Body of pancreas (tissue), 4 donors: ENCODE data around the gene SSR3. TPM values are rescaled to one million over a fixed set of nuclear protein-coding genes. Genes with fewer than 3 reads are reported as not detected.
A peak's percentile ranks its signal among the peaks of the same experiment; 100 is the strongest.

Experiments
- ATAC-seq: fragments of 150-250 bp; one replicate; pipeline ENCODE4 v1.9.1; 2016
- DNase-seq, 4 donors: peaks; one replicate each; pipeline ENCODE4 v3.0.0-alpha.2; 2019
- H3K27ac ChIP-seq, 4 donors: fragments of 200-600 bp; sonication (generic); 1 replicate in 3 of 4; 2 replicates in 1 of 4; pipeline versions ENCODE4 v1.5.1 to v1.6.1; 2016 to 2019; ENCODE audit warnings: mild to moderate bottlenecking in 1 of 4, mixed read lengths in 1 of 4, moderate library complexity in 1 of 4
- H3K27me3 ChIP-seq, 2 donors: fragments of 200-600 bp; sonication (generic); one replicate each; pipeline ENCODE4 v1.6.0; 2016; ENCODE audit warnings: mild to moderate bottlenecking in 1 of 2
- H3K36me3 ChIP-seq, 2 donors: fragments of 200-600 bp; sonication (generic); replicated peaks in 1 of 2; 2 replicates each; pipeline ENCODE4 v1.5.1; 2016; ENCODE audit warnings: low read depth in 2 of 2; ENCODE audit not compliant: insufficient read depth in 1 of 2
- H3K4me1 ChIP-seq: fragments of 200-600 bp; sonication (generic); one replicate; pipeline ENCODE4 v1.6.0; 2016
- H3K4me3 ChIP-seq, 2 donors: fragments of 200-600 bp; sonication (generic); 1 replicate in 1 of 2; 2 replicates in 1 of 2; pipeline ENCODE4 v1.5.1; 2016 to 2019
- H3K9me3 ChIP-seq, 3 donors: fragments of 200-600 bp; sonication (generic); 1 replicate in 2 of 3; 2 replicates in 1 of 3; pipeline ENCODE4 v1.5.1; 2016
- POLR2A ChIP-seq, 3 donors: fragments of 450-650 bp; IDR thresholded peaks; one replicate each; pipeline ENCODE4 v1.6.1; 2016; ENCODE audit warnings: antibody characterized with exemption in 3 of 3, mild to moderate bottlenecking in 2 of 3
- WGBS, 2 donors: methylation state at CpG; one replicate each; pipeline ENCODE4 v1.1.5; 2017; 5-methylcytosine and 5-hydroxymethylcytosine counted together
- intact Hi-C: fragments of 100-400 bp; cut with DNase I; formaldehyde crosslinking; loops from one replicate; pipeline ENCODE4 v1.15.1; 2023
- total RNA-seq, 2 donors: library from RNA; depleted of rRNA; stranded (reverse); fragments of >200 nt; gene quantifications; one replicate each; pipeline ENCODE4 v1.1.0, GENCODE V29; 2016
- TF ChIP-seq, protein P1 (sequence below), 7 experiments: fragments of 450-650 bp in 4 of 7; fragments of 200-600 bp in 3 of 7; sonication (generic) in 3 of 7; IDR thresholded peaks; one replicate each; pipeline ENCODE4 v1.5.1; 2016 to 2019; ENCODE audit warnings: antibody characterized with exemption in 7 of 7

The SSR3 gene
- total RNA-seq, 2 donors from 2014 or later: 77.1 to 97.5 TPM

DNA sequence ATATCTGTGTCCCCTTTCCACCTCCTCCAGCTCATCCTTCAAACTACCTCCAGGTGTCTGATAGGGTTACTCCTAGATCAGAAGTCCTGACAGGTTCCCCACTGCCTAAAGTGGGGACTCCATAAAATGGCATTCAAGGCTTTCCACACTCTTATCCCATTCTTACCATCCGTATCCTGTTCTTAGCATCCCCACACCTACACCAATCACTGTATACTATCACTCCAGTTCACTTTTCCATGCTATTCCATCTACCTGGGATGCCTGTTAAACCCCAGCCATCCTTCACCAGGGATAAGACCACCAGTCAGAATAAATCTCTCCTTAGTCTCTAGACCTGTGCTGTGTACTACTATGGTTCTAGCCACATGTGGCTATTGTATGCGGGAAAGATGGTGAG is 19.1 kb downstream of the SSR3 start:
- TF ChIP-seq, protein P1, sequence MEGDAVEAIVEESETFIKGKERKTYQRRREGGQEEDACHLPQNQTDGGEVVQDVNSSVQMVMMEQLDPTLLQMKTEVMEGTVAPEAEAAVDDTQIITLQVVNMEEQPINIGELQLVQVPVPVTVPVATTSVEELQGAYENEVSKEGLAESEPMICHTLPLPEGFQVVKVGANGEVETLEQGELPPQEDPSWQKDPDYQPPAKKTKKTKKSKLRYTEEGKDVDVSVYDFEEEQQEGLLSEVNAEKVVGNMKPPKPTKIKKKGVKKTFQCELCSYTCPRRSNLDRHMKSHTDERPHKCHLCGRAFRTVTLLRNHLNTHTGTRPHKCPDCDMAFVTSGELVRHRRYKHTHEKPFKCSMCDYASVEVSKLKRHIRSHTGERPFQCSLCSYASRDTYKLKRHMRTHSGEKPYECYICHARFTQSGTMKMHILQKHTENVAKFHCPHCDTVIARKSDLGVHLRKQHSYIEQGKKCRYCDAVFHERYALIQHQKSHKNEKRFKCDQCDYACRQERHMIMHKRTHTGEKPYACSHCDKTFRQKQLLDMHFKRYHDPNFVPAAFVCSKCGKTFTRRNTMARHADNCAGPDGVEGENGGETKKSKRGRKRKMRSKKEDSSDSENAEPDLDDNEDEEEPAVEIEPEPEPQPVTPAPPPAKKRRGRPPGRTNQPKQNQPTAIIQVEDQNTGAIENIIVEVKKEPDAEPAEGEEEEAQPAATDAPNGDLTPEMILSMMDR (IDR thresholded peaks at IDR 0.05): no peak
- TF ChIP-seq POLR2A (IDR thresholded peaks at IDR 0.05): no peak
- Histone ChIP-seq H3K4me3 (no peak overlapping the region), H3K27me3 (no peaks in the 10 kb centered on the region), H3K27ac (peak overlapping the region; percentile 40 to 75 (median 70)), H3K36me3 (peaks cover 0 to 9% of the 10 kb centered on the region in 2 donors), H3K4me1 (peaks cover 32% of the 10 kb centered on the region), H3K9me3 (no peaks in the 10 kb centered on the region)
- no peak for DNase-seq
- WGBS, 2 donors: 91 to 100% methylated on average over 2 of the region's 2 CpGs
- ATAC-seq: no peak
- intact Hi-C loops: loop anchor here (10.0 kb wide), 1 partner anchor 539 kb away; no protein-coding TSS in a partner anchor

- DNase-seq (peak; percentile 59 to 86 (median 72)), ATAC-seq (peak; percentile 94)
- peaks cover 0 to 9% of the 10 kb centered on the region in 2 donors for H3K36me3 ChIP-seq
- peaks cover 32% of the 10 kb centered on the region for H3K4me1 ChIP-seq
- H3K9me3 ChIP-seq: no peaks in the 10 kb centered on the region
- H3K27ac ChIP-seq: peak overlapping the region; percentile 40 to 75 (median 70)
- 3 to 10% methylated on average over 4 of the region's 4 CpGs for WGBS, 2 donors
- intact Hi-C loops: loop anchor here (10.0 kb wide), 1 partner anchor 540 kb away; no protein-coding TSS in a partner anchor
- no peaks in the 10 kb centered on the region for H3K27me3 ChIP-seq
- peak in 2 of 3 donors; percentile 34 to 43 for TF ChIP-seq POLR2A (IDR thresholded peaks at IDR 0.05)
- TF ChIP-seq, protein P1 (IDR thresholded peaks at IDR 0.05): peak in 4 of 7 experiments; percentile 32 to 48 (median 44)
- H3K4me3 ChIP-seq: no peak overlapping the region
Observed at GRCh38 chr3:156535162-156535627, 19.7 kb downstream of the SSR3 start.

DNA sequence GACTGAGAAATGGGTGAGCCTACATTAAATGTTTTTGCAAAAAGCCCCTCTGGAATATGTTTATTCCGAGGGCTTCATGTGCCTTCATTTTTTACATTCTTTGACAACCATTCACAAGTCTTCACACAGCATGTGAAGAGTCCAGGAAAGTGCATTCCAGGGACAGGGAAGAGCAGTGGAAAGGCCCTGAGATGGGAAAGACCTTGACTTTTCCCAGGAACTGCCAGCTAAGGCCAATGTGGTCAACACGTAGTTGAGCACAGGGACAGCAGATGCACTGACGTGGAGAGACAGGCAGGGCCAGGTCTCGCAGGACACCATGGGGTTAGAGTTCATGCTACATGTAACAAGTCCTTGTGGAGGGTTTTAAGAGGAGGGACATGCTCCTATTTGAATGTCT is 21.7 kb downstream of the SSR3 start:
- Histone ChIP-seq H3K36me3 (peaks cover 0 to 2% of the 10 kb centered on the region in 2 donors), H3K4me3 (no peak overlapping the region), H3K27ac (peak overlapping the region; percentile 40 to 75 (median 70)), H3K27me3 (no peaks in the 10 kb centered on the region), H3K4me1 (peaks cover 32% of the 10 kb centered on the region), H3K9me3 (no peaks in the 10 kb centered on the region)
- intact Hi-C loops: loop anchor here (10.0 kb wide), 1 partner anchor 542 kb away; no protein-coding TSS in a partner anchor
- TF ChIP-seq, protein P1 (IDR thresholded peaks at IDR 0.05): no peak
- TF ChIP-seq POLR2A (IDR thresholded peaks at IDR 0.05): no peak
- ATAC-seq (no peak), DNase-seq (no peak)
- WGBS, 2 donors: 72 to 74% methylated on average over 4 of the region's 4 CpGs

DNA sequence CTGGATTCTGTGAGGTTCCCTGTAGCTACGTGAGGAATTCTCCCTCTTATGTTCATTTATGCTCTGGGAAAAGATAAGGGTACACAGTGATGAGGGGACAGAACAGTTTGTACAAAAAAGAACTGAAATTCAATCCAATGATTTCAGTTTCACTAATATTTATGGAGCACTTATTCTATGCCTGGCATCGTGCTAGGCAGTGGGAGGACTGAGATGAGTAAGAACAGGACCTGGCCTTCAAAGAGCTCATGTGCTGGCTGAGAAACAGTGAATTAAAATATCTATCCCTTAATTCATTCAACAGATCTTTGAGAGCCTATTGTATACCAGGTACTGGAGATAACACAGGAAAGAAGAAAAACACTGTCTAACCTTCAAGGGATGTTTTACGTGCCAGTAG is 22.2 kb downstream of the SSR3 start:
- Histone ChIP-seq H3K27ac (peak overlapping the region in 3 of 4 donors; percentile 0 to 75 (median 40)), H3K9me3 (no peaks in the 10 kb centered on the region), H3K4me3 (no peak overlapping the region), H3K36me3 (peaks cover 0 to 1% of the 10 kb centered on the region in 2 donors), H3K27me3 (no peaks in the 10 kb centered on the region), H3K4me1 (peaks cover 32% of the 10 kb centered on the region)
- intact Hi-C loops: loop anchor here (10.0 kb wide), 1 partner anchor 542 kb away; no protein-coding TSS in a partner anchor
- TF ChIP-seq, protein P1 (IDR thresholded peaks at IDR 0.05): no peak
- TF ChIP-seq POLR2A (IDR thresholded peaks at IDR 0.05): no peak
- DNase-seq (no peak), ATAC-seq (no peak)
- 53 to 54% methylated on average over 3 of the region's 3 CpGs for WGBS, 2 donors

GRCh38 chr3:156530980-156531379 is 23.9 kb downstream of the SSR3 start:
- DNase-seq (no peak), ATAC-seq (no peak)
- intact Hi-C loops: loop anchor here (10.0 kb wide), 1 partner anchor 544 kb away; no protein-coding TSS in a partner anchor
- no peaks in the 10 kb centered on the region for H3K9me3 ChIP-seq
- H3K4me1 ChIP-seq: peaks cover 31% of the 10 kb centered on the region
- WGBS, 2 donors: 80 to 87% methylated on average over 5 of the region's 5 CpGs
- H3K4me3 ChIP-seq: no peak overlapping the region
- H3K36me3 ChIP-seq: no peaks in the 10 kb centered on the region
- H3K27ac ChIP-seq: no peak overlapping the region
- no peaks in the 10 kb centered on the region for H3K27me3 ChIP-seq
- TF ChIP-seq, protein P1 (IDR thresholded peaks at IDR 0.05): no peak
- no peak for TF ChIP-seq POLR2A (IDR thresholded peaks at IDR 0.05)
